MM.1S (cell line): ENCODE measurements around the gene STOX1.

Source experiments
- CTCF ChIP-seq: fragments of 300-600 bp; sonication (generic); IDR thresholded peaks from 2 replicates; pipeline ENCODE4 v1.5.1; 2016; ENCODE audit warnings: antibody characterized with exemption, low read length, mixed read lengths
- EZH2 ChIP-seq: fragments of 300-600 bp; sonication (generic); optimal IDR thresholded peaks from 2 replicates; pipeline ENCODE3; 2017; ENCODE audit warnings: low read depth, mild to moderate bottlenecking, antibody characterized with exemption, low read length, mixed read lengths
- EZH2phosphoT487 ChIP-seq: fragments of 300-600 bp; sonication (generic); IDR thresholded peaks from 2 replicates; pipeline ENCODE4 v1.6.1; 2018; ENCODE audit warnings: antibody characterized with exemption, low read length

GRCh38 chr10:68826764-68827591 lies at the start of gene STOX1:
- TF ChIP-seq CTCF (no peak), EZH2phosphoT487 (no peak), EZH2 (no peak)
